Measurements from ENCODE around the gene ARFGEF2.

DNA sequence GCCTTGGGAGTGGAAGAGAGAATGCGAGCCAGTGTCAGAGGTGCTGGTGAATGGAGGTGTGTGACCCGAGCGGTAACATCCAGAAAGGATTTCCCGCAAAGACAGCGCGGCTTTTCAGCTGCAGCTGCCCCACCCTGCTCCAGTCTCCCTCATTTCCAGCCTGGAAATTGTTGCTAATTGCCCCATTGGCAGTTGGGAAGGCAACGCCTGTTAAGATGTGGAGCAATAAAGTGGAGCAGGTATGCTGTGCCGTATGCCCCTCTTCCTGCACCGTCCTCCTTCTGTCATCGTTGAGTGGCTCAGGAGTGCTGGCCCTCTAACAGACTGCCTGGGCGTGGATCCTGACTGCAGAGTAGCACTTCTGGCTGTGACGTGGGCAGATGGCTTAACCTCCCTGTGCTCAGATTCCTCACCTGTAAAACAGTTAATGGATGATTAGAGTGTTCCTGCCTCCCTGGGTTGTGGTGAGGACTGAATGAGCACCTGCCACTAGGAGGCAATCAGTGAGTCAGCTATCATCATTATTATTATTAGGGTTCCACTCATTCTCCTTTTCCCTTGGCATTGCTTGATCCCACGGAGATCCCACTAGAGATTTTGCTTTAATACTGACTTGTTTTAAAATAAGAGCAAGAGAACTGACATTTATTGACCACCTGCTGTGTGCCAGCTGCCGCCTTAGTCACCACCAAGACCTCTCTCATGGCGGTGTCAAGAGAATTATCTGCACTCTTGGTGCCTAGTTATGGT, 11.7 kb downstream of the ARFGEF2 start:
- TF ChIP-seq, protein P1, sequence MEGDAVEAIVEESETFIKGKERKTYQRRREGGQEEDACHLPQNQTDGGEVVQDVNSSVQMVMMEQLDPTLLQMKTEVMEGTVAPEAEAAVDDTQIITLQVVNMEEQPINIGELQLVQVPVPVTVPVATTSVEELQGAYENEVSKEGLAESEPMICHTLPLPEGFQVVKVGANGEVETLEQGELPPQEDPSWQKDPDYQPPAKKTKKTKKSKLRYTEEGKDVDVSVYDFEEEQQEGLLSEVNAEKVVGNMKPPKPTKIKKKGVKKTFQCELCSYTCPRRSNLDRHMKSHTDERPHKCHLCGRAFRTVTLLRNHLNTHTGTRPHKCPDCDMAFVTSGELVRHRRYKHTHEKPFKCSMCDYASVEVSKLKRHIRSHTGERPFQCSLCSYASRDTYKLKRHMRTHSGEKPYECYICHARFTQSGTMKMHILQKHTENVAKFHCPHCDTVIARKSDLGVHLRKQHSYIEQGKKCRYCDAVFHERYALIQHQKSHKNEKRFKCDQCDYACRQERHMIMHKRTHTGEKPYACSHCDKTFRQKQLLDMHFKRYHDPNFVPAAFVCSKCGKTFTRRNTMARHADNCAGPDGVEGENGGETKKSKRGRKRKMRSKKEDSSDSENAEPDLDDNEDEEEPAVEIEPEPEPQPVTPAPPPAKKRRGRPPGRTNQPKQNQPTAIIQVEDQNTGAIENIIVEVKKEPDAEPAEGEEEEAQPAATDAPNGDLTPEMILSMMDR (IDR thresholded peaks at IDR 0.05): no peak
- no peak for TF ChIP-seq POLR2A (IDR thresholded peaks at IDR 0.05)
